SK-N-SH treated with all-trans-retinoic acid at 6 μM for 48 hours (cell line): ENCODE results near the gene SLC9B1.

Experiments used
- ATAC-seq: fragments of 200-7000 bp; cut with Tn5 transposase; 3 replicates; pipeline ENCODE4 v1.9.1; 2020; ENCODE audit warnings: mild to moderate bottlenecking, moderate library complexity
- ARNTL ChIP-seq: fragments of 450-650 bp; formaldehyde crosslinking; IDR thresholded peaks from 2 replicates; pipeline ENCODE4 v1.5.0; 2020; ENCODE audit warnings: low read depth, mild to moderate bottlenecking, moderate library complexity, borderline replicate concordance
- BACH2 ChIP-seq: fragments of 250-450 bp; sonication (Bioruptor Pico); IDR thresholded peaks from 2 replicates; pipeline ENCODE4 v1.9.0; 2021; ENCODE audit warnings: mild to moderate bottlenecking, borderline replicate concordance
- CSDC2 ChIP-seq: fragments of 250-450 bp; sonication (Bioruptor Pico); IDR thresholded peaks from 2 replicates; pipeline ENCODE4 v1.5.0; 2020; ENCODE audit warnings: mild to moderate bottlenecking, moderate library complexity
- ESRRG ChIP-seq: fragments of 250-450 bp; sonication (Bioruptor Pico); IDR thresholded peaks from 2 replicates; pipeline ENCODE4 v1.6.1; 2021; ENCODE audit warnings: mild to moderate bottlenecking
- ISL1 ChIP-seq: fragments of 250-450 bp; sonication (Bioruptor Pico); IDR thresholded peaks from 2 replicates; pipeline ENCODE4 v2.1.2; 2022; ENCODE audit warnings: mild to moderate bottlenecking, moderate library complexity
- OSR1 ChIP-seq: fragments of 250-450 bp; sonication (Bioruptor Pico); IDR thresholded peaks from 2 replicates; pipeline ENCODE4 v1.8.0; 2022; ENCODE audit warnings: moderate library complexity, mild to moderate bottlenecking, inconsistent platforms
- RARB ChIP-seq: fragments of 250-450 bp; sonication (Bioruptor Pico); IDR thresholded peaks from 2 replicates; pipeline ENCODE4 v1.8.0; 2021; ENCODE audit warnings: mild to moderate bottlenecking, moderate library complexity
- SNAI2 ChIP-seq: fragments of 250-450 bp; sonication (Bioruptor Pico); IDR thresholded peaks from 2 replicates; pipeline ENCODE4 v1.5.0; 2020; ENCODE audit warnings: mild to moderate bottlenecking, moderate library complexity
- TCF4 ChIP-seq: fragments of 250-450 bp; sonication (Bioruptor Pico); IDR thresholded peaks from 2 replicates; pipeline ENCODE4 v1.8.0; 2021; ENCODE audit warnings: mild to moderate bottlenecking, moderate library complexity, borderline replicate concordance
- TOX ChIP-seq: fragments of 250-450 bp; sonication (Bioruptor Pico); IDR thresholded peaks from 2 replicates; pipeline ENCODE4 v1.8.0; 2021; ENCODE audit warnings: mild to moderate bottlenecking, moderate library complexity, borderline replicate concordance
- ZC3H10 ChIP-seq: fragments of 250-450 bp; sonication (Bioruptor Pico); IDR thresholded peaks from 2 replicates; pipeline ENCODE4 v1.5.1; 2021; ENCODE audit warnings: mild to moderate bottlenecking, moderate library complexity
- ZFP30 ChIP-seq: fragments of 450-650 bp; formaldehyde crosslinking; IDR thresholded peaks from 2 replicates; pipeline ENCODE4 v1.5.0; 2022; ENCODE audit warnings: mild to moderate bottlenecking, moderate library complexity
- ZNF565 ChIP-seq: fragments of 450-650 bp; formaldehyde crosslinking; conservative IDR thresholded peaks from 2 replicates; pipeline ENCODE4 v1.5.0; 2020; ENCODE audit warnings: low read depth, mild to moderate bottlenecking, moderate library complexity
- ZNF70 ChIP-seq: fragments of 450-650 bp; formaldehyde crosslinking; IDR thresholded peaks from 2 replicates; pipeline ENCODE4 v1.5.0; 2020; ENCODE audit warnings: mild to moderate bottlenecking, moderate library complexity
- TF ChIP-seq, protein P1 (sequence below): fragments of 250-450 bp; sonication (Bioruptor Pico); IDR thresholded peaks from 2 replicates; pipeline ENCODE4 v1.5.1; 2021; ENCODE audit warnings: mild to moderate bottlenecking, moderate library complexity
- TF ChIP-seq, protein P2 (sequence below): fragments of 250-450 bp; sonication (Bioruptor Pico); IDR thresholded peaks from 2 replicates; pipeline ENCODE4 v1.5.1; 2020; ENCODE audit warnings: low read depth, mild to moderate bottlenecking, moderate library complexity
- TF ChIP-seq, protein P3 (sequence below): fragments of 250-450 bp; sonication (Bioruptor Pico); IDR thresholded peaks from 2 replicates; pipeline ENCODE4 v1.8.0; 2020; ENCODE audit warnings: mild to moderate bottlenecking, moderate library complexity, borderline replicate concordance
- TF ChIP-seq, protein P4 (sequence below): fragments of 250-450 bp; sonication (Bioruptor Pico); IDR thresholded peaks from 2 replicates; pipeline ENCODE4 v1.5.0; 2020; ENCODE audit warnings: mild to moderate bottlenecking, moderate library complexity
- TF ChIP-seq, protein P5 (sequence below): fragments of 250-450 bp; sonication (Bioruptor Pico); IDR thresholded peaks from 2 replicates; pipeline ENCODE4 v1.8.0; 2021; ENCODE audit warnings: low read depth, mild to moderate bottlenecking, moderate library complexity, borderline replicate concordance

The SLC9B1 gene

DNA sequence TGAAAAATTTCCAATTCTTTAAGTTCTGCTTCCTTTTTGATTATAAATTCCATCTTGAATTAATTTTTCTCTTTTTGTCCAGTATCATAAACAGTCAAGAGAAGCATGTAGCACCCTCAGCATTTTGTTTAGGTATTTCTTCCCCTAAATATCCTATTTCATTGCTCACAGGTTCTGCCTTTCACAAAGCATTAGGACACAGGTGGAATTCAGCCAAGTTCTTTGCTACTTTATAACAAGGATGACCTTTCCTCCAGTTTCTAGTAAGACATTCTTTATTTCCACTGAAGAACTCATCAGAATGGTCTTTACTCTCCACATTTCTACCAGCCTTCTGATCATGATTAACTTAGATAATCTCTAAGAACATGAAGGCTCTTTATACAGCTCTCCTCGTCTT, 7.4 kb downstream of the SLC9B1 start:
- no peak; the same call in 1 of the 3 replicates for ATAC-seq
- TF ChIP-seq OSR1 (no peak), ZNF565 (CRISPR knock-in tag) (no peak), ZNF70 (CRISPR knock-in tag) (no peak), ZFP30 (CRISPR knock-in tag) (no peak), CSDC2 (CRISPR knock-in tag) (no peak), ZC3H10 (no peak), RARB (CRISPR knock-in tag) (no peak), ISL1 (CRISPR knock-in tag) (no peak), ARNTL (CRISPR knock-in tag) (no peak), BACH2 (no peak)
- TF ChIP-seq, protein P1, sequence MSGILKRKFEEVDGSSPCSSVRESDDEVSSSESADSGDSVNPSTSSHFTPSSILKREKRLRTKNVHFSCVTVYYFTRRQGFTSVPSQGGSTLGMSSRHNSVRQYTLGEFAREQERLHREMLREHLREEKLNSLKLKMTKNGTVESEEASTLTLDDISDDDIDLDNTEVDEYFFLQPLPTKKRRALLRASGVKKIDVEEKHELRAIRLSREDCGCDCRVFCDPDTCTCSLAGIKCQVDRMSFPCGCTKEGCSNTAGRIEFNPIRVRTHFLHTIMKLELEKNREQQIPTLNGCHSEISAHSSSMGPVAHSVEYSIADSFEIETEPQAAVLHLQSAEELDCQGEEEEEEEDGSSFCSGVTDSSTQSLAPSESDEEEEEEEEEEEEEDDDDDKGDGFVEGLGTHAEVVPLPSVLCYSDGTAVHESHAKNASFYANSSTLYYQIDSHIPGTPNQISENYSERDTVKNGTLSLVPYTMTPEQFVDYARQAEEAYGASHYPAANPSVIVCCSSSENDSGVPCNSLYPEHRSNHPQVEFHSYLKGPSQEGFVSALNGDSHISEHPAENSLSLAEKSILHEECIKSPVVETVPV (CRISPR knock-in tag) = no peak
- TF ChIP-seq, protein P2, sequence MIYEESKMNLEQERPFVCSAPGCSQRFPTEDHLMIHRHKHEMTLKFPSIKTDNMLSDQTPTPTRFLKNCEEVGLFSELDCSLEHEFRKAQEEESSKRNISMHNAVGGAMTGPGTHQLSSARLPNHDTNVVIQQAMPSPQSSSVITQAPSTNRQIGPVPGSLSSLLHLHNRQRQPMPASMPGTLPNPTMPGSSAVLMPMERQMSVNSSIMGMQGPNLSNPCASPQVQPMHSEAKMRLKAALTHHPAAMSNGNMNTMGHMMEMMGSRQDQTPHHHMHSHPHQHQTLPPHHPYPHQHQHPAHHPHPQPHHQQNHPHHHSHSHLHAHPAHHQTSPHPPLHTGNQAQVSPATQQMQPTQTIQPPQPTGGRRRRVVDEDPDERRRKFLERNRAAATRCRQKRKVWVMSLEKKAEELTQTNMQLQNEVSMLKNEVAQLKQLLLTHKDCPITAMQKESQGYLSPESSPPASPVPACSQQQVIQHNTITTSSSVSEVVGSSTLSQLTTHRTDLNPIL = no peak
- TF ChIP-seq, protein P3, sequence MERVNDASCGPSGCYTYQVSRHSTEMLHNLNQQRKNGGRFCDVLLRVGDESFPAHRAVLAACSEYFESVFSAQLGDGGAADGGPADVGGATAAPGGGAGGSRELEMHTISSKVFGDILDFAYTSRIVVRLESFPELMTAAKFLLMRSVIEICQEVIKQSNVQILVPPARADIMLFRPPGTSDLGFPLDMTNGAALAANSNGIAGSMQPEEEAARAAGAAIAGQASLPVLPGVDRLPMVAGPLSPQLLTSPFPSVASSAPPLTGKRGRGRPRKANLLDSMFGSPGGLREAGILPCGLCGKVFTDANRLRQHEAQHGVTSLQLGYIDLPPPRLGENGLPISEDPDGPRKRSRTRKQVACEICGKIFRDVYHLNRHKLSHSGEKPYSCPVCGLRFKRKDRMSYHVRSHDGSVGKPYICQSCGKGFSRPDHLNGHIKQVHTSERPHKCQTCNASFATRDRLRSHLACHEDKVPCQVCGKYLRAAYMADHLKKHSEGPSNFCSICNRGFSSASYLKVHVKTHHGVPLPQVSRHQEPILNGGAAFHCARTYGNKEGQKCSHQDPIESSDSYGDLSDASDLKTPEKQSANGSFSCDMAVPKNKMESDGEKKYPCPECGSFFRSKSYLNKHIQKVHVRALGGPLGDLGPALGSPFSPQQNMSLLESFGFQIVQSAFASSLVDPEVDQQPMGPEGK = no peak
- TF ChIP-seq, protein P4, sequence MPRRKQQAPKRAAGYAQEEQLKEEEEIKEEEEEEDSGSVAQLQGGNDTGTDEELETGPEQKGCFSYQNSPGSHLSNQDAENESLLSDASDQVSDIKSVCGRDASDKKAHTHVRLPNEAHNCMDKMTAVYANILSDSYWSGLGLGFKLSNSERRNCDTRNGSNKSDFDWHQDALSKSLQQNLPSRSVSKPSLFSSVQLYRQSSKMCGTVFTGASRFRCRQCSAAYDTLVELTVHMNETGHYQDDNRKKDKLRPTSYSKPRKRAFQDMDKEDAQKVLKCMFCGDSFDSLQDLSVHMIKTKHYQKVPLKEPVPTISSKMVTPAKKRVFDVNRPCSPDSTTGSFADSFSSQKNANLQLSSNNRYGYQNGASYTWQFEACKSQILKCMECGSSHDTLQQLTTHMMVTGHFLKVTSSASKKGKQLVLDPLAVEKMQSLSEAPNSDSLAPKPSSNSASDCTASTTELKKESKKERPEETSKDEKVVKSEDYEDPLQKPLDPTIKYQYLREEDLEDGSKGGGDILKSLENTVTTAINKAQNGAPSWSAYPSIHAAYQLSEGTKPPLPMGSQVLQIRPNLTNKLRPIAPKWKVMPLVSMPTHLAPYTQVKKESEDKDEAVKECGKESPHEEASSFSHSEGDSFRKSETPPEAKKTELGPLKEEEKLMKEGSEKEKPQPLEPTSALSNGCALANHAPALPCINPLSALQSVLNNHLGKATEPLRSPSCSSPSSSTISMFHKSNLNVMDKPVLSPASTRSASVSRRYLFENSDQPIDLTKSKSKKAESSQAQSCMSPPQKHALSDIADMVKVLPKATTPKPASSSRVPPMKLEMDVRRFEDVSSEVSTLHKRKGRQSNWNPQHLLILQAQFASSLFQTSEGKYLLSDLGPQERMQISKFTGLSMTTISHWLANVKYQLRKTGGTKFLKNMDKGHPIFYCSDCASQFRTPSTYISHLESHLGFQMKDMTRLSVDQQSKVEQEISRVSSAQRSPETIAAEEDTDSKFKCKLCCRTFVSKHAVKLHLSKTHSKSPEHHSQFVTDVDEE (CRISPR knock-in tag) = no peak
- TF ChIP-seq, protein P5, sequence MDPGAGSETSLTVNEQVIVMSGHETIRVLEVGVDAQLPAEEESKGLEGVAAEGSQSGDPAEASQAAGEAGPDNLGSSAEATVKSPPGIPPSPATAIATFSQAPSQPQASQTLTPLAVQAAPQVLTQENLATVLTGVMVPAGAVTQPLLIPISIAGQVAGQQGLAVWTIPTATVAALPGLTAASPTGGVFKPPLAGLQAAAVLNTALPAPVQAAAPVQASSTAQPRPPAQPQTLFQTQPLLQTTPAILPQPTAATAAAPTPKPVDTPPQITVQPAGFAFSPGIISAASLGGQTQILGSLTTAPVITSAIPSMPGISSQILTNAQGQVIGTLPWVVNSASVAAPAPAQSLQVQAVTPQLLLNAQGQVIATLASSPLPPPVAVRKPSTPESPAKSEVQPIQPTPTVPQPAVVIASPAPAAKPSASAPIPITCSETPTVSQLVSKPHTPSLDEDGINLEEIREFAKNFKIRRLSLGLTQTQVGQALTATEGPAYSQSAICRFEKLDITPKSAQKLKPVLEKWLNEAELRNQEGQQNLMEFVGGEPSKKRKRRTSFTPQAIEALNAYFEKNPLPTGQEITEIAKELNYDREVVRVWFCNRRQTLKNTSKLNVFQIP (CRISPR knock-in tag) = no peak
- TF ChIP-seq, all 23 proteins: peak for 0

DNA sequence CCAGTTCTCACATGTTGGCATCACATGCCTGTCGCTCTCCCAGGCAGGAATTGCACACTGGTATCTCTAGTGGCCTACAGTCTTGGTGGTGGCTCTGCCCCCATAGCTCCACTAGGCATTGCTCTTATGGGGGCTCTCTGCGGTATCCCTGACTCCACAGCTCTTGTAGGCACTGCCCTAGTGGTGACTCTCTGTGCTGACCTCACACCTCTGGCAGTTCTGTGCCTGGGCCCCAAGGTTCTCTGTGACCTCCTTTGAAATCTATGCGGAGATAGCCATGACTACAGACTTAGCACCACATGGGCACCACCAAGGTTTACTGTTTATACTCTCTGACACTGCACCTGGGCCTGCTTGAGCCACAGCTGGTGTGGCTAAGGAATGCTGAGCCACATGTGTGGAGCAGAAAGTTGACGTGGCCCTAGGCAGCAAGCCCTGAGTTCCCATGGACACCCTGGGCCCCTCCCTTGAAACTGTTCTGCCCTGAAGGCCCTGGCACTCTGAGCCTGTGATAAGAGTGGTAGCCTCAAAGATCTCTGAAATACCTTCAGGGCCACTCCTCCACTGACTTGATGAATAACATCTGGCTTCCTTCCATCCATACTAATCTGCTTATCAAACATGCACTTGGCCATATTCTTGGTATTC, 8.0 kb downstream of the SLC9B1 start:
- peak; percentile 28; the same call in 2 of the 3 replicates for ATAC-seq
- TF ChIP-seq, protein P3 = no peak
- no peak for TF ChIP-seq SNAI2 (CRISPR knock-in tag)
- TF ChIP-seq RARB (CRISPR knock-in tag) = no peak
- no peak for TF ChIP-seq ISL1 (CRISPR knock-in tag)
- TF ChIP-seq ZNF70 (CRISPR knock-in tag) = no peak
- no peak for TF ChIP-seq ESRRG (CRISPR knock-in tag)
- TF ChIP-seq ARNTL (CRISPR knock-in tag) = no peak
- no peak for TF ChIP-seq TCF4 (CRISPR knock-in tag)
- TF ChIP-seq CSDC2 (CRISPR knock-in tag) = no peak
- TF ChIP-seq TOX = no peak
- TF ChIP-seq, protein P5 (CRISPR knock-in tag) = no peak
